ENCODE results near the gene ZIC4.
A peak's percentile ranks its signal among the peaks of the same experiment; 100 is the strongest.

Gene ZIC4

DNA sequence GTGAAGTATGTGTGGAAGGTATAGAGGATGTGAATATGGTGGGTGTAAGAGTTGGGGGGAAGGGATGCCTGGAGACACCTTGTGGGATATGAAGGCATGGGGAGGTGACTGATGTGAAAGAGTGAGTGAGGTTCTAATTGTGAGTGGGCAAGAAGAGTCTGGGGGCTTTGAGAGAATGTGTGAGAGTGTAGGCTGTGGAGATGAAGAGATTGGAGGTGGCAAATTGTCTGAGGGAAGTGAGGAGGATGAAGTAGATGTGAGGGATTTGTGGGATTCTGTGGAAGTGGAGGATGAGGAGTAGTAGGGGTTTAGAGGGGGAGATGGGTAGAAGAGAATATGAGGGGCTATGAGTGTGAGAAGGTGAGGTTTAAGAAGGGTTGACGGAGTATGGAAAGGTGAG lies 41.6 kb downstream of the ZIC4 start:
- Histone ChIP-seq H3K9ac (ENCODE audit: low read depth, low read length) (no peak overlapping the region), H3K27me3 (ENCODE audit: insufficient read depth, low read length) (peaks cover 100% of the 10 kb centered on the region), H3K9me3 (ENCODE audit: insufficient read depth, low read depth, low read length) (no peaks in the 10 kb centered on the region), H3K36me3 (ENCODE audit: insufficient read depth, low read length) (no peaks in the 10 kb centered on the region), H3K27ac (ENCODE audit: low read depth, low read length) (no peak overlapping the region), H3K4me3 (ENCODE audit: low read length) (no peak overlapping the region), H3K4me1 (ENCODE audit: insufficient read depth, low read length) (peaks cover 45% of the 10 kb centered on the region)
- 74% methylated on average over 1 of the region's 1 CpG for WGBS

DNA sequence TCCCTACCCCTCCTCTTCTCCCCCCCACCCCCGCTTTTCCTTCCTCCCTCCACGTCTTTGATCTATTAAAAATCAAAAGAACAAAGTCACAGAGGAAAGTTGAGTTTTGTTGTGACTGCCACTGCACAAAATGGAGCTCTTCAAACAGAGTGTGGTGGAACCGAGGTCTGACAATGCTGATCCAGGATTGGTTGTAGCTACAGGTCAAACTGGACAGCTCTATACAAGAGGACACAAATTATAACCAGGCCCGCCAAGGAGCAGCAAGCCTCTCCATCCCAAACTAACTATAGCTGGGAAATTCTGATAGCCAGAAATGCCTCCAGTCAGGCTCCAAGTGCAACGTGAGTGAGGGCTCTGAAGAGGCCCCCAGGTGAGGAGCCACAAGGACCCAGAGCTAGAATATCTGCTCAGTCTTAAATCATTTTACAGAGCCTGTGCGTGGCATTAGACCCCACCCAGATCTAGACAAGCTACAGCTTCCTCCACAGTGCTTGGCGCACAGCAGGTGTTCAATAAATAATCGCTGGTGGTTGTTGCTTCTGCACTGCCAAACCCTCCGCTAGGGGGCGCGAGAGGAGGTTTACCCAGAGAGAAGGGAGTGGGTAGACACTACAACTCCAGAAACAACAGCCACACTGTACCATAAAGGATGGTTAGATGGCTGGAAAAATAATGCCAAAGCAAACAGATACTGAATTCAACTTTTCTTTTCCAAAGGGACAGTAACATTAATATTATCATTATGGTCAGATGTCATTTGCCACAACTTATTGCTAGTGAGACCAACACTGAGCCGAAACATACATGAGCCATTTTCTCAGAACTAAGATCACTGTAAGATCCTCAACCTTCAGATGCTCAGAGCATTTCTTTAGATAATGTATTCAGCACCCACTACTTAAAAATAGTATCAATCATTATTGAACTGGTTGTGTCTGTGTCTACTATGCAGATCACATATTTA lies 44.6 kb downstream of the ZIC4 start:
- Histone ChIP-seq H3K27me3 (ENCODE audit: insufficient read depth, low read length) (peaks cover 100% of the 10 kb centered on the region), H3K4me3 (ENCODE audit: low read length) (peak overlapping the region; percentile 22; the same call in 1 of the 2 replicates), H3K36me3 (ENCODE audit: insufficient read depth, low read length) (no peaks in the 10 kb centered on the region), H3K27ac (ENCODE audit: low read depth, low read length) (no peak overlapping the region), H3K9me3 (ENCODE audit: insufficient read depth, low read depth, low read length) (no peaks in the 10 kb centered on the region), H3K9ac (ENCODE audit: low read depth, low read length) (no peak overlapping the region), H3K4me1 (ENCODE audit: insufficient read depth, low read length) (peaks cover 46% of the 10 kb centered on the region)
- 19% methylated on average over 7 of the region's 12 CpGs for WGBS

DNA sequence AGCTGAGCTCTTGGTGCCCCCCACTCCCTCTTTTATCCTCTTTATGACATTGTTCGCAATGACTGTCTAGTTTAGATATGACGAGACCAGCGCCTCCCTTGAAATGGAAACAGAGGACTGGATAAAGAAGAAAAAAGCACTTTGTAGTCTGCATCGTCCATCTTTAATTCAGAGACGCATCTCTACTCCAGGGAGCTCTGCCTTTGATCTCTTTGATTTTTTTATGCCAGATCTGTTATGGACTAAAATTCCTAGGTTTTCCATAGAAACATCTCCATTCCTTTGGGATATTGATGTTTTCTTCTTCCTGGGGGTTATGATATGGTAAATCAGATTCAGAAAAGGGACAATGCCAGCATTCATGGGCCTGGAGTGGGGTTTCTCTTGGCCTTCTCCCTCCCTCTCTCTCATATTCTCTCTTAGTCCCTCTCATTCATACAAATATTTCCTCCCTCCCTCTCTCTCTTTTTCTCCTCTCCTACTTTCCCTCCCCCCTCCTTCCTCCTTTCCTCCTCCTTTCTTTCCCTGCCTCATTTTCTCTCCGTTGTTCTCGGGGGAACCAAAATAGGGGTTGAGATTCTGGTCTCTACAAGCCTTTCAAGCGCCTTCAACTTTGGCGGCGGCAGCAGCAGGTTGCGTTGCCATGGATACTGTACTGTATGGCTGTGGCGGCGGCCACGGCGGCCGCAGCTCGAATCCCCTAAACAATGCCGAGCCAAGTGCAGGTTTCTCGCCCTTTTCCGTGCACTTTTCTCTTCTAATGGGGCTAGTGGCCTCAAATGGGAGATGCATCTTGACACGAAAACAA lies 45.5 kb downstream of the ZIC4 start:
- H3K4me3 ChIP-seq (ENCODE audit: low read length), result peak overlapping the region; percentile 22; the same call in 1 of the 2 replicates
- H3K27ac ChIP-seq (ENCODE audit: low read depth, low read length), result no peak overlapping the region
- H3K4me1 ChIP-seq (ENCODE audit: insufficient read depth, low read length), result peaks cover 55% of the 10 kb centered on the region
- peaks cover 100% of the 10 kb centered on the region for H3K27me3 ChIP-seq (ENCODE audit: insufficient read depth, low read length)
- no peak overlapping the region for H3K9ac ChIP-seq (ENCODE audit: low read depth, low read length)
- H3K9me3 ChIP-seq (ENCODE audit: insufficient read depth, low read depth, low read length), result no peaks in the 10 kb centered on the region
- no peaks in the 10 kb centered on the region for H3K36me3 ChIP-seq (ENCODE audit: insufficient read depth, low read length)
- 13% methylated on average over 21 of the region's 21 CpGs for WGBS

DNA sequence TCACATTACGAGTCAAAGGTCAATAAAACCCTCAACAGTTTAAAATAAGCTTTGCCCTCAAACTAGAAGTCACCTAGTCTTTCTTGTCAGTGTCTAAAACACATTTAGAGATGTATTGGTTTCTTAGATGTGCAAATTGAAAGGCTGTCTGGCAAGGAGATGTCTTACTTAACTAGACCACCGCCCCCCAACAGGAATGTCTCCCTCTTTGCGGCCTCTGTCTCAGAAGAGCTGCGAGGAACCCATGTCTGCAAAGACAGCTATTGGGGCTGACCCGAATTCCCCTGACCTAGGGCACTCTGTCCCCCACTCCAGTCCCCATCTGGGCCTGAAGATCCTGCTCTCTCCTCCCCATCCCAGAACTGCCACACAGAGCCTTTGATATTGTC lies 46.3 kb downstream of the ZIC4 start:
- H3K27ac ChIP-seq (ENCODE audit: low read depth, low read length), result no peak overlapping the region
- H3K36me3 ChIP-seq (ENCODE audit: insufficient read depth, low read length), result no peaks in the 10 kb centered on the region
- whole genome bisulfite sequencing, result 12% methylated on average over 5 of the region's 5 CpGs
- H3K4me3 ChIP-seq (ENCODE audit: low read length), result no peak overlapping the region
- no peak overlapping the region for H3K9ac ChIP-seq (ENCODE audit: low read depth, low read length)
- H3K4me1 ChIP-seq (ENCODE audit: insufficient read depth, low read length), result peaks cover 63% of the 10 kb centered on the region
- no peaks in the 10 kb centered on the region for H3K9me3 ChIP-seq (ENCODE audit: insufficient read depth, low read depth, low read length)
- H3K27me3 ChIP-seq (ENCODE audit: insufficient read depth, low read length), result peaks cover 100% of the 10 kb centered on the region

DNA sequence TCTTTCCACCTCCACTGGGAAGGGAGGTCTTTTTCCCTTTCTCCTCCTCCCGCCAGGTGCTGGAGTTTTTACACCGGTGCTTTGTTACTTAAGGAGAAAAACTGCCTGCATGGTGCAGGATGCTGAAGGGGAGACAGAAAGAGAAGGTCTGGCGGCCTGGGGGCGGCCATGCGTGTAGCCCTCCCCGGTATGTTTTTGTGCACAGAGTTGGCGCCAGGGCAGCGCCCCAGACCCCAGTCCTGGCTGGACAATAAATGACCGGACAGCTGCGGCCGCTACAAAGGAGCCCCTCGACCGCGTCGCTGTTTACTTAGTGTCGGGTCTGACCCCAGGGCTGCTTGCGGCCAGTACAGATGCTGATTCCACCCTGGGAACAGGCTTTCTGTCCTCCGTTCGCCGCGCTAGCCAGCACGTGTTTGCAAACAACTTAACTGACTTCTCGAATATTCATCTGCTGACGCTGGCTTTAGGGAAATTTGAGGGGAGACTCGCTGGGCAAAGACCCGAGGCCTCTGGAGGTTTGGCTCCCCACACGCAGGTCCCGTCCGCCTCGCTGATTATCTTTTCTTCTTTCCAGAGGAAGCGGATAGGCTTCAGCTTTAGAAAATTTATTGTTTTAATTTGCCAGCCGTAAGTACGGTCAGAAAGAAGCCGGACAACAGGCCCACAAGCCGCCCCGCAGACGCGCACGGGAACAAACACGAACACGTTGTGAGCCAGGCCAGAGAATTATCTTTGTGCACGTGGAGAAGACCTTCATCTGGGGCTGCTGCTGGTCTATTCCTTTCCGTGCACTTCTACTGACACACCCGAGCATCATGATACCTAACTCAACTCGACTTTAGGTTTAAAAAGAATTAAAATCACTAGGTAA lies 46.9 kb downstream of the ZIC4 start:
- WGBS, result 2% methylated on average over 45 of the region's 45 CpGs
- H3K9me3 ChIP-seq (ENCODE audit: insufficient read depth, low read depth, low read length), result no peaks in the 10 kb centered on the region
- no peak overlapping the region for H3K27ac ChIP-seq (ENCODE audit: low read depth, low read length)
- H3K4me3 ChIP-seq (ENCODE audit: low read length), result 0 out of 2 replicates have a peak overlapping the region, but pooled peaks have one; percentile 3
- peaks cover 68% of the 10 kb centered on the region for H3K4me1 ChIP-seq (ENCODE audit: insufficient read depth, low read length)
- H3K36me3 ChIP-seq (ENCODE audit: insufficient read depth, low read length), result no peaks in the 10 kb centered on the region
- H3K9ac ChIP-seq (ENCODE audit: low read depth, low read length), result no peak overlapping the region
- peaks cover 100% of the 10 kb centered on the region for H3K27me3 ChIP-seq (ENCODE audit: insufficient read depth, low read length)

DNA sequence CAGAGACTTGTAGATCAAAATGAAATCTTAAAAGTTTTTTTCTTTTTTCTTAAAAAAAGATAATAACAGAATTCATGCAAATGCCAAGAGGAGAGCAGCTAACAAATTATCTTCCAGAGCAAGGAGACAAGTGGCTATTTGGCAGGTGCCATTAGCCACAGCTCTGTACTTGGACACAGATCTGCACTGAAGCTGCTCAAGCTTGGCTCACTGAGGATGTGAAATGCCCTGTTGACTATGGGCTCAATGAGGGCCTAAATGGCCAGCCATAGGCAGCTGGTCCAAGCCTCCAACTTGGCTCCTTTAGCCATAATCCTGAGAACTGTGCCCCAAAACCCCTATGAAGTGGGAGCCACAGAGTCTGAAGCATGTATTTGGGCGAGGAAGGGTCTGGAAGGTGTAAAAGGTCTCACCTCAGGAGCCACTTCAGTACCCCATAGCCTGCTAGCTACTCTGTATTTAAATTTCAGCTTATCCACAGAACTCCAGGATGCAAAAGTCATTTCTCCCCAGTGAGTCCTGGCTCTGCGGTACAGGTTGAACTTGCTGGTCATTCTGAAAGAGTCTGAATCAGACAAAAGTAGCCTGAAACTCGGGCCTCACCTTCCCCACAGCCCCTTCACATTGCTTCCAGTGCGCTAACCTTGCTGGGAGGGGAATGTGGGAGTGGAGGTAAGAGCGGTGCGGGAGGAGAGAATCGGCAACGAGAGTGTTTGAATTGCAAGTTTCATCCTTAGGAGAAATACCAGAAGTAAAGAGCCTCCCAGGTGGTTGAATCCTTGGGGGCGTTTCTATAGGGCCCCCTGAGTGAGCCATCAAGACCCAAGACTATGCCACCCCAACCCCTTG lies 48.0 kb downstream of the ZIC4 start:
- Histone ChIP-seq H3K27me3 (ENCODE audit: insufficient read depth, low read length) (peaks cover 100% of the 10 kb centered on the region), H3K4me1 (ENCODE audit: insufficient read depth, low read length) (peaks cover 75% of the 10 kb centered on the region), H3K9ac (ENCODE audit: low read depth, low read length) (no peak overlapping the region), H3K27ac (ENCODE audit: low read depth, low read length) (no peak overlapping the region), H3K36me3 (ENCODE audit: insufficient read depth, low read length) (no peaks in the 10 kb centered on the region), H3K9me3 (ENCODE audit: insufficient read depth, low read depth, low read length) (no peaks in the 10 kb centered on the region), H3K4me3 (ENCODE audit: low read length) (no peak overlapping the region)
- WGBS, result 5% methylated on average over 8 of the region's 9 CpGs

DNA sequence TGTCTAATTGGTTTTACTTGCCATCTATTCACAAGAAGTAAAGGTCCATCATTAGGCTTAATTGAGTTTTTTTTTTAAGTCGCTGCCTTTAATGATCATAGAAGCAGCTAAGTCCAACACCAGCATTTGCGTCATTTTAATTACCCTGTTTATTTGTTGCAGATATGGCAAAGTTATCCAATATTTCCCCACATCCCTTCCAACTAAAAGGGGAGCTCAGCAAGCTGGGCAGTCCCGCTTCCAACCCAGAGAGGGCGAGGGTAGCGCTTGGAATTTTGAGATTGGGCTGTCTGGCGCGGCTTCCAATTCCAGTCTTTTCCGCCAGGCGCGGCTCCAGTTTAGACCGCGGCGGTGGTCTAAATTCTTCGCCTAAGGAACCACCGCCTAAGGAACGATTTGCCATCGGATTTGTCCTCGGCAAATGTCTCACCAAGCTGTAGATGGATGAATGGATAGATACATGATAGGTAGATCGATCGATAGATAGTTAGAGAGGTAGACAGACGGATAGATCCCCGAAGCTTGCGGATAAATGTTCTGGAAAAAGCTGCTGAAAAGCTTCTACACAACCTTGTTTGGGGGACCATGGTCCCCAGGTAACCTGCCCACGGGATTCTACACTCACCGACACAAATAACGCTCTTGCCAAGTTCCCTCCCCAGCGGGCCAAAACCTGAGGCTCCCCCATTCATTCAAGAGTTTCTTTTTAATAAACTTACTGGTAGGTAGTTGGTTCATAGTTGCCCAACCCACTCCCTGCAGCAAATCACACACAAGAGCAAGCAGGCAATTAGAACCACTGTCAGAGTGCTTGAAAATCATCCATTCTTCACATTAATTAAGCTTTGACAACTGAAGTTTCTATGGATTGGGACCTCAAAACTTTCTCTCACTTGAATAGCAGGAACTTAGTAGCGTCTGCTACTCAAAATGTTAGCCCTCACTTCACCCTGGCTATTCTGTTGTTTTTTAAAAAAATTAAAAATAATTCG lies 49.1 kb downstream of the ZIC4 start:
- H3K4me3 ChIP-seq (ENCODE audit: low read length), result peak overlapping the region; percentile 29

DNA sequence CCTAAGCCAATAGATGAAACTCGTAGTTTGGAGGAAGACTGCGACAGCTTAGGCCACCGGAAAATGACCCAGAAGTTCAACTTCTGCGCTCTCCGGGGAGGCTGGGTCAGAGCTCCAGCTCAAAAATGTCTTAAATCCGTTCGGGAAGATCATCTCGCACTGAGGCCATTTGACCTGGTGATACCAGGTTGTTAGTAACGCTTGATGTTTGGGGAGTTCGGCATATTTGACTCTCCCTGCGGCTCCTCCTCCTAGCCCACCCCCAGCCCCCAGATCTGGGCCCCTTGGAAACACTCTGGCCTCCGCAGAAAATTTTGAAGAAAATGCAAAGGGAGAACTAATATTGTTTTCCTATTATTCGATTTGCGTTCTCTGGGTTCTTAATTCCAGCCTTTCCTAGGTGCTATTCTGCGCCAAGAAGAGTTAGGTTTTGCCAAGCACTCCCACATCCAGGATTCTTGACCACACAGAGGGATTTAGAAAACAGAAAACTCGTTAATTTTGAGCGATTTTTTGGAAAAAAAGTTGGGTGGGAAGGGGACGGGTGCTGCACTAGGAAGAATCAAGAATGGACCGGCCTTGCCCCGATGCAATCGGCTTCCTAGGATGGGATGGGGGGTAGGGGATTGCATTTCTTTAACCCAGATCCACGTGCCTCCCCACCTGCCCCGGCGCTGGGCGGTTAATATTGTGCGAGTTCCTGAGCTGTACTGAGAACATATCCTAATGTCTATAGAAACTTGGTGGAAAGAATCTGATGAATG lies 50.0 kb downstream of the ZIC4 start:
- Histone ChIP-seq H3K27ac (ENCODE audit: low read depth, low read length) (no peak overlapping the region), H3K9ac (ENCODE audit: low read depth, low read length) (no peak overlapping the region), H3K4me3 (ENCODE audit: low read length) (peak overlapping the region; percentile 12; the same call in 1 of the 2 replicates), H3K36me3 (ENCODE audit: insufficient read depth, low read length) (no peaks in the 10 kb centered on the region), H3K9me3 (ENCODE audit: insufficient read depth, low read depth, low read length) (no peaks in the 10 kb centered on the region), H3K4me1 (ENCODE audit: insufficient read depth, low read length) (peaks cover 71% of the 10 kb centered on the region), H3K27me3 (ENCODE audit: insufficient read depth, low read length) (peaks cover 98% of the 10 kb centered on the region)
- WGBS, result 1% methylated on average over 20 of the region's 26 CpGs

More for the DNA sequence above, 49.1 kb downstream of the ZIC4 start:
- 3% methylated on average over 28 of the region's 29 CpGs for WGBS
- H3K9me3 ChIP-seq (ENCODE audit: insufficient read depth, low read depth, low read length), result no peaks in the 10 kb centered on the region
- H3K4me1 ChIP-seq (ENCODE audit: insufficient read depth, low read length), result peaks cover 75% of the 10 kb centered on the region
- H3K9ac ChIP-seq (ENCODE audit: low read depth, low read length), result no peak overlapping the region
- peaks cover 100% of the 10 kb centered on the region for H3K27me3 ChIP-seq (ENCODE audit: insufficient read depth, low read length)
- H3K36me3 ChIP-seq (ENCODE audit: insufficient read depth, low read length), result no peaks in the 10 kb centered on the region
- no peak overlapping the region for H3K27ac ChIP-seq (ENCODE audit: low read depth, low read length)

DNA sequence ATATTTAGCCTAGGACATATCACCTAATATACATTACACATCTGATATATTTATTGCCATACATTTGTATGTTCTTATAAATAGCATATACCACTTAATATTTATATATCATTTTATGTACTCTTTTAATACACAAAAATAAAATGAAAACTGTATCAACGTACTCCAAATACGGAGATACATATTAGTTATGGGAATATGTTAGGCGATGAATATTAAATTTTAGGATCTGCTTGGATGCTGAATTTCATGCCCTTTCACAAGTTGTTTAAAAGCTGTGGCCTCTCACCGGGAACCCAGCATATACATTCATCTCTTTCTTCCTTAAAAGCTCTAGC lies 50.6 kb downstream of the ZIC4 start:
- Histone ChIP-seq H3K4me3 (ENCODE audit: low read length) (0 out of 2 replicates have a peak overlapping the region, but pooled peaks have one; percentile 42), H3K36me3 (ENCODE audit: insufficient read depth, low read length) (no peaks in the 10 kb centered on the region), H3K27ac (ENCODE audit: low read depth, low read length) (no peak overlapping the region), H3K9ac (ENCODE audit: low read depth, low read length) (no peak overlapping the region), H3K4me1 (ENCODE audit: insufficient read depth, low read length) (peaks cover 65% of the 10 kb centered on the region), H3K27me3 (ENCODE audit: insufficient read depth, low read length) (peaks cover 93% of the 10 kb centered on the region), H3K9me3 (ENCODE audit: insufficient read depth, low read depth, low read length) (no peaks in the 10 kb centered on the region)
- WGBS, result 4% methylated on average over 3 of the region's 4 CpGs

All from HUES64 (cell line).